B cell (primary cell): ENCODE results near the gene COL4A1. TPM values are rescaled to one million over a fixed set of nuclear protein-coding genes. Genes with fewer than 3 reads are reported as not detected.

Source experiments
- ATAC-seq: fragments of 200-7000 bp; cut with Tn5 transposase; one replicate; pipeline ENCODE4 v1.10.0; 2021; ENCODE audit warnings: low read depth, mild to moderate bottlenecking, moderate number of reproducible peaks, moderate library complexity
- CTCF ChIA-PET: fragments of 350-600 bp; sonication (Branson Sonifier 250); formaldehyde crosslinking; loops from one replicate; lab custom pipeline; 2021; ENCODE audit warnings: antibody characterized with exemption, inconsistent platforms; lab: Charles Lee
- POLR2A ChIA-PET: fragments of 350-600 bp; sonication (Branson Sonifier 250); formaldehyde crosslinking; loops from one replicate; lab custom pipeline; 2021; ENCODE audit warnings: antibody characterized with exemption; lab: Charles Lee
- DNase-seq: peaks from one replicate; pipeline ENCODE4 v3.0.0; 2013
- H2AFZ ChIP-seq: 2 replicates; pipeline ENCODE4 v1.6.1; 2012; ENCODE audit warnings: mild to moderate bottlenecking, low read depth, low read length; ENCODE audit not compliant: insufficient read depth, poor library complexity, severe bottlenecking
- H3K27ac ChIP-seq, 2 donors: 1 replicate in 1 of 2; 2 replicates in 1 of 2; pipeline ENCODE4 v1.5.1; 2012 to 2013; ENCODE audit warnings: low read length in 2 of 2, mild to moderate bottlenecking in 2 of 2, moderate library complexity in 1 of 2
- H3K27me3 ChIP-seq, 4 experiments: fragments of 200-600 bp in 1 of 4; sonication (generic) in 1 of 4; replicated peaks in 1 of 4; 1 replicate in 2 of 4; 2 replicates in 2 of 4; pipeline versions ENCODE4 v1.6.1 to v1.7.0; 2013 to 2016; ENCODE audit warnings: low read length in 3 of 4, mild to moderate bottlenecking in 2 of 4, mixed read lengths in 1 of 4, moderate library complexity in 1 of 4; ENCODE audit not compliant: insufficient read depth in 4 of 4, control insufficient read depth in 3 of 4; ENCODE audit errors: control extremely low read depth in 1 of 4
- H3K36me3 ChIP-seq, 2 experiments: replicated peaks in 1 of 2; 1 replicate in 1 of 2; 2 replicates in 1 of 2; pipeline versions ENCODE4 v1.6.1 to v1.7.1; 2013; ENCODE audit warnings: low read length in 1 of 2; ENCODE audit not compliant: insufficient read depth in 2 of 2, control insufficient read depth in 1 of 2; ENCODE audit errors: control extremely low read depth in 1 of 2, extremely low read depth in 1 of 2
- H3K4me1 ChIP-seq, 2 donors: fragments of 200-600 bp in 1 of 2; sonication (generic) in 1 of 2; 1 replicate in 1 of 2; 2 replicates in 1 of 2; pipeline versions ENCODE4 v1.5.1 to v1.6.1; 2013 to 2017; ENCODE audit warnings: low read length in 2 of 2; ENCODE audit not compliant: control insufficient read depth in 2 of 2, insufficient read depth in 2 of 2
- H3K4me2 ChIP-seq: replicated peaks from 2 replicates; pipeline ENCODE3; 2012; ENCODE audit warnings: mild to moderate bottlenecking, low read depth, low read length; ENCODE audit not compliant: poor library complexity, severe bottlenecking
- H3K4me3 ChIP-seq, 5 experiments: fragments of 200-600 bp in 1 of 5; sonication (generic) in 1 of 5; 1 replicate in 3 of 5; 2 replicates in 2 of 5; pipeline versions ENCODE4 v1.5.1 to v1.7.0; 2011 to 2016; ENCODE audit warnings: low read length in 4 of 5, mild to moderate bottlenecking in 4 of 5, low read depth in 2 of 5, control low read depth in 1 of 5, moderate library complexity in 1 of 5; ENCODE audit not compliant: insufficient read depth in 1 of 5; ENCODE audit errors: control extremely low read depth in 1 of 5, extremely low read depth in 1 of 5
- H3K79me2 ChIP-seq: fragments of 200-600 bp; sonication (generic); one replicate; pipeline ENCODE4 v1.6.0; 2016; ENCODE audit warnings: low read length; ENCODE audit not compliant: control insufficient read depth, insufficient read depth
- H3K9ac ChIP-seq: fragments of 200-600 bp; sonication (generic); 2 replicates; pipeline ENCODE4 v1.6.1; 2017; ENCODE audit warnings: mild to moderate bottlenecking, low read length, moderate library complexity
- H3K9me3 ChIP-seq, 3 donors: one replicate each; pipeline versions ENCODE4 v1.6.1 to v1.7.1; 2013; ENCODE audit warnings: low read length in 2 of 3; ENCODE audit not compliant: control insufficient read depth in 2 of 3, insufficient read depth in 1 of 3; ENCODE audit errors: control extremely low read depth in 1 of 3
- H4K20me1 ChIP-seq: 2 replicates; pipeline ENCODE4 v1.6.0; 2012; ENCODE audit warnings: mild to moderate bottlenecking, low read length; ENCODE audit not compliant: insufficient read depth, control insufficient read depth, poor library complexity, severe bottlenecking
- H3K27ac Mint-ChIP-seq: one replicate; pipeline ENCODE4 v1.8.0; 2021; ENCODE audit warnings: mixed read lengths
- H3K27me3 Mint-ChIP-seq: one replicate; pipeline ENCODE4 v1.8.0; 2021; ENCODE audit warnings: mixed read lengths
- H3K4me1 Mint-ChIP-seq: one replicate; pipeline ENCODE4 v1.8.0; 2021; ENCODE audit warnings: mixed read lengths
- H3K4me3 Mint-ChIP-seq: one replicate; pipeline ENCODE4 v1.8.0; 2021; ENCODE audit warnings: mixed read lengths
- H3K9me3 Mint-ChIP-seq: one replicate; pipeline ENCODE4 v1.8.0; 2022; ENCODE audit warnings: mixed read lengths; ENCODE audit not compliant: insufficient read depth
- EZH2 ChIP-seq: IDR thresholded peaks from 2 replicates; pipeline ENCODE4 v1.6.1; 2012; ENCODE audit warnings: borderline replicate concordance, low read depth, mild to moderate bottlenecking, moderate library complexity, low read length; ENCODE audit not compliant: insufficient read depth, poor library complexity, severe bottlenecking
- WGBS: methylation state at CpG from one replicate; pipeline ENCODE4 v1.1.5; 2013; ENCODE audit warnings: missing lambda C conversion rate; ENCODE audit not compliant: insufficient coverage; 5-methylcytosine and 5-hydroxymethylcytosine counted together
- intact Hi-C: fragments of 100-400 bp; cut with micrococcal nuclease; formaldehyde crosslinking; loops from one replicate; pipeline ENCODE4 v1.10.0; 2022
- polyA plus RNA-seq: library from polyadenylated mRNA; depleted of rRNA; stranded (reverse); fragments of >200 nt; gene quantifications from 2 replicates; pipeline ENCODE4 v1.2.3, GENCODE V29; 2012
- total RNA-seq, 2 donors: library from RNA; stranded (reverse); fragments of 120-200 nt in 1 of 2; gene quantifications; 1 replicate in 1 of 2; 2 replicates in 1 of 2; pipeline versions ENCODE4 v1.2.3 to v1.2.4, GENCODE V29; 2013 to 2022
- TF ChIP-seq, protein P1 (sequence below): fragments of 200-600 bp; IDR thresholded peaks from one replicate; pipeline ENCODE4 v1.8.0; 2022; ENCODE audit warnings: antibody characterized with exemption, mild to moderate bottlenecking

Gene COL4A1
- total and polyA plus RNA-seq, 2 donors (not counting 1 experiment from before 2014, with no cell fraction given): not detected

DNA sequence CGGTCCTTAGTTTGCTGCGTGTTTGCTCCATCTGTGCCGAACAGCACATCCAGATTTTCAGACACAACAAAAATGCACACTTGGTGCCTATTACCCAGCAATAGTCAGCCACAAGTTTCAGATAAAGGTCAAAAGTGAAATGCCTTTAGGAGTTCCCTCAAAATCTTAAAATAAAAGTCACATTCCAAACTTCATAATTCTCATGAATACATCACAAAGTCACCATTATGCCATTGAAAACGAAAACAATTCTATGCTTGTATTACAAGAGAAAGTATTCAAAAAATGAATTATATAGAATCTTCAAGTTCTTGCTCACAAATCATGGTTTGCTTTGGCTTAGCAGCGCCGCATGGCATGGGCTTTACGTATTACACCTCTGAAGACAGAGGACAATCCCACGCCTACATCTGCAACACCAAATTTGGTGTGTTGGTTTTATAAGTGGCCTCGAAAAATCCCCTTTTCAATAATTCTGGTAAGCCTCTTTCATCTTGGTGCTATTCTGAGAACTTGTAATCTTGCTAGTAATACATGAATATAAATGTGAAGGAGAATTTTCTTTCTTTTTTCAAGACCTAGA lies 26.6 kb downstream of the COL4A1 start:
- Mint-ChIP-seq H3K27ac (no peak overlapping the region), H3K9me3 (no peaks in the 10 kb centered on the region), H3K27me3 (peaks cover 8% of the 10 kb centered on the region), H3K4me3 (no peak overlapping the region), H3K4me1 (no peaks in the 10 kb centered on the region)
- TF ChIP-seq, protein P1, sequence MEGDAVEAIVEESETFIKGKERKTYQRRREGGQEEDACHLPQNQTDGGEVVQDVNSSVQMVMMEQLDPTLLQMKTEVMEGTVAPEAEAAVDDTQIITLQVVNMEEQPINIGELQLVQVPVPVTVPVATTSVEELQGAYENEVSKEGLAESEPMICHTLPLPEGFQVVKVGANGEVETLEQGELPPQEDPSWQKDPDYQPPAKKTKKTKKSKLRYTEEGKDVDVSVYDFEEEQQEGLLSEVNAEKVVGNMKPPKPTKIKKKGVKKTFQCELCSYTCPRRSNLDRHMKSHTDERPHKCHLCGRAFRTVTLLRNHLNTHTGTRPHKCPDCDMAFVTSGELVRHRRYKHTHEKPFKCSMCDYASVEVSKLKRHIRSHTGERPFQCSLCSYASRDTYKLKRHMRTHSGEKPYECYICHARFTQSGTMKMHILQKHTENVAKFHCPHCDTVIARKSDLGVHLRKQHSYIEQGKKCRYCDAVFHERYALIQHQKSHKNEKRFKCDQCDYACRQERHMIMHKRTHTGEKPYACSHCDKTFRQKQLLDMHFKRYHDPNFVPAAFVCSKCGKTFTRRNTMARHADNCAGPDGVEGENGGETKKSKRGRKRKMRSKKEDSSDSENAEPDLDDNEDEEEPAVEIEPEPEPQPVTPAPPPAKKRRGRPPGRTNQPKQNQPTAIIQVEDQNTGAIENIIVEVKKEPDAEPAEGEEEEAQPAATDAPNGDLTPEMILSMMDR: no peak
- Histone ChIP-seq H3K4me2 (no peak overlapping the region), H3K27me3 (peaks cover 0 to 2% (median 0%) of the 10 kb centered on the region in 4 experiments), H3K4me1 (no peaks in the 10 kb centered on the region), H3K9ac (no peak overlapping the region), H4K20me1 (no peaks in the 10 kb centered on the region), H2AFZ (no peak overlapping the region), H3K79me2 (no peaks in the 10 kb centered on the region), H3K4me3 (no peak overlapping the region), H3K9me3 (no peaks in the 10 kb centered on the region), H3K27ac (no peak overlapping the region), H3K36me3 (no peaks in the 10 kb centered on the region)
- ATAC-seq: no peak
- ChIA-PET POLR2A (no interaction called here), CTCF (no interaction called here)
- no peak for DNase-seq
- intact Hi-C loops: no loop called here
- 90% methylated on average over 2 of the region's 9 CpGs for WGBS

DNA sequence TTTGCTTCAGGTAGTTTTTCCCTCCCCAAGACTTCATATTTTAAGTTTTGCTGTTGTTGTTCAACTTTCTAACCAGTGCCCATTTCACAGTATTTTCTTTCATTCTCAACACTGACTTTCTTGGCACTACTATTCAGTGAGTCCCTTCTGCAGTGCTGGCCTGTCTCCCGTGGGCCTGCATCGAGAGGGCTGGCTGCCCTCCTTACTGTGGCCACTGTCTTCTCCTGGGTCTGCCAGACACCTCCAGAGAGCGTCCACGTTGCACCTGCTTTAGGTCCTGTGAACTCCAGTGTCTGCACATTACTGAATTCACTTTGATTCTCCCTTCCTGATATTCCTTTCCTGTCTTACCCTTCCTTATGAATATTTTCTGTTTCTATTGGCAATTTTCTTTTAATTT lies 27.3 kb downstream of the COL4A1 start:
- no peaks in the 10 kb centered on the region for H3K9me3 Mint-ChIP-seq
- H3K79me2 ChIP-seq: no peaks in the 10 kb centered on the region
- no peak overlapping the region for H3K27ac Mint-ChIP-seq
- peaks cover 8% of the 10 kb centered on the region for H3K27me3 Mint-ChIP-seq
- no peak overlapping the region for H2AFZ ChIP-seq
- H3K9me3 ChIP-seq: no peaks in the 10 kb centered on the region
- H3K27me3 ChIP-seq: peaks cover 0 to 2% (median 0%) of the 10 kb centered on the region in 4 experiments
- TF ChIP-seq, protein P1: no peak
- TF ChIP-seq EZH2: no peak
- H3K36me3 ChIP-seq: no peaks in the 10 kb centered on the region
- no peak overlapping the region for H3K27ac ChIP-seq
- WGBS: 85% methylated on average over 4 of the region's 4 CpGs
- no peaks in the 10 kb centered on the region for H4K20me1 ChIP-seq
- no peaks in the 10 kb centered on the region for H3K4me1 Mint-ChIP-seq
- intact Hi-C loops: no loop called here
- DNase-seq (no peak), ATAC-seq (no peak)
- H3K4me1 ChIP-seq: no peaks in the 10 kb centered on the region
- ChIA-PET CTCF (no interaction called here), POLR2A (no interaction called here)
- no peak overlapping the region for H3K4me3 Mint-ChIP-seq
- H3K9ac ChIP-seq: no peak overlapping the region
- H3K4me3 ChIP-seq: no peak overlapping the region
- H3K4me2 ChIP-seq: no peak overlapping the region
